HT-29 (cell line): ENCODE data around the gene DPEP3. TPM values are rescaled to one million over a fixed set of nuclear protein-coding genes. Genes with fewer than 3 reads are reported as not detected.

Experiments
- DNase-seq: peaks from one replicate; pipeline ENCODE4 v3.0.0-alpha.2; 2015; ENCODE audit warnings: low spot score
- small RNA-seq: library from RNA; depleted of rRNA; stranded (forward); fragments of <200 nt; gene quantifications from one replicate; pipeline ENCODE3, GENCODE V24; 2014
- total RNA-seq: library from RNA; depleted of rRNA; stranded (reverse); fragments of >200 nt; shearing (Covaris generic); gene quantifications from 2 replicates; pipeline ENCODE4 v1.2.3, GENCODE V29; 2014; rRNA removed

Gene DPEP3
- total RNA-seq, 1 experiment from 2014 or later, result not detected

GRCh38 chr16:67931712-67932461 is 48.4 kb downstream of the DPEP3 start, which contains the start of gene CTRL:
CTRL (minus strand) TSS chr16:67931862; CDS start chr16:67931852, 10 bp downstream.
- no peak for DNase-seq

DNA sequence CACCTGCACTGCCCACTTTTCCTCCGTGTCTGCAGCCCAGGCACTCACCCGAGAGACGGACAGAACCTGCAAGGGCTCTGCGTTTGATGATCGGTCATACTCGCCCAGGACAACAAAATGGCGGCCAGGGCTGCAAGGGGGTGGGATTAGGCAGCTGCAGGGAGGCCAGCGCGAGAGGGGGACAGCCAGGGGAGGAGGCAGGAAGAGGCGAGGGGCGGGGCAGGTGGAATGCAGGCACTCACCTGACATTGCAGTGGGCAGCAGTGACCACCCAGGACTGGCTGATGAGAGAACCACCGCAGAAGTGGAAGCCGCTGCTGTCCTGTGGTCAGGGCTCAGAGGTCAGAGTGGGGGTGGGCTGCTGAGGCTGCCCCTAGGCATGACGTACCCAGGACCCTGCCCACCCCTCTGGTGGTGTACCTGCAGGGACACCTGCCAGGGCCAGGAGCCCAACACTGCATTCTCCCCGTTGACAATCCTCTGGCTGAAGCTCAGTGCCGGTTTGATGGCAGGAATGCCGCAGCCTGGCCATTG is 49.6 kb downstream of the DPEP3 start:
- DNase-seq, result no peak

GRCh38 chr16:67930191-67930590 is 50.1 kb downstream of the DPEP3 start:
- DNase-seq, result no peak

DNA sequence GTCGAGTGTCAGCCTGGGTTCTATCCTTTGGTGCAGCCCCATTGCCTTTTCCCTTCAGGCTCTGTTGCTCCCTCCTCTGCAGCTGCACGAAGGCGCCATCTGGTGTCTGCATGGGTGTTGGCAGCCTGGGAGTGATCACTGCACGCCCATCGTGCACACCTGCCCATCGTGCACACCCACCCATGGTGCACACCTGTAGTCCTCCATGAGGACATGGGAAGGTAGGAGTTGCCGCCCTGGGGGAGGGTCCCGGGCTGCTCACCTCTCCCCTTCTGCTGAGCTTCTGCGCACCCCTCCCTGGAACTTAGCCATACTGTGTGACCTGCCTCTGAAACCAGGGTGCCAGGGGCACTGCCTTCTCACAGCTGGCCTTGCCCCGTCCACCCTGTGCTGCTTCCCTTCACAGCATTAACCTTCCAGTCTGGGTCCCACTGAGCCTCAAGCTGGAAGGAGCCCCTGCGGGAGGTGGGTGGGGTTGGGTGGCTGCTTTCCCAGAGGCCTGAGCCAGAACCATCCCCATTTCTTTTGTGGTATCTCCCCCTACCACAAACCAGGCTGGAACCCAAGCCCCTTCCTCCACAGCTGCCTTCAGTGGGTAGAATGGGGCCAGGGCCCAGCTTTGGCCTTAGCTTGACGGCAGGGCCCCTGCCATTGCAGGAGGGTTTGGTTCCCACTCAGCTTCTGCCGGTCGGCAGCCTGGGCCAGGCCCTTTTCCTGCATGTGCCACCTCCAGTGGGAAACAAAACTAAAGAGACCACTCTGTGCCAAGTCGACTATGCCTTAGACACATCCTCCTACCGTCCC is 51.5 kb downstream of the DPEP3 start:
- peak; percentile 70 for DNase-seq

- no peak for DNase-seq
Measured at GRCh38 chr16:67928147-67928546, 52.2 kb downstream of the DPEP3 start.

DNA sequence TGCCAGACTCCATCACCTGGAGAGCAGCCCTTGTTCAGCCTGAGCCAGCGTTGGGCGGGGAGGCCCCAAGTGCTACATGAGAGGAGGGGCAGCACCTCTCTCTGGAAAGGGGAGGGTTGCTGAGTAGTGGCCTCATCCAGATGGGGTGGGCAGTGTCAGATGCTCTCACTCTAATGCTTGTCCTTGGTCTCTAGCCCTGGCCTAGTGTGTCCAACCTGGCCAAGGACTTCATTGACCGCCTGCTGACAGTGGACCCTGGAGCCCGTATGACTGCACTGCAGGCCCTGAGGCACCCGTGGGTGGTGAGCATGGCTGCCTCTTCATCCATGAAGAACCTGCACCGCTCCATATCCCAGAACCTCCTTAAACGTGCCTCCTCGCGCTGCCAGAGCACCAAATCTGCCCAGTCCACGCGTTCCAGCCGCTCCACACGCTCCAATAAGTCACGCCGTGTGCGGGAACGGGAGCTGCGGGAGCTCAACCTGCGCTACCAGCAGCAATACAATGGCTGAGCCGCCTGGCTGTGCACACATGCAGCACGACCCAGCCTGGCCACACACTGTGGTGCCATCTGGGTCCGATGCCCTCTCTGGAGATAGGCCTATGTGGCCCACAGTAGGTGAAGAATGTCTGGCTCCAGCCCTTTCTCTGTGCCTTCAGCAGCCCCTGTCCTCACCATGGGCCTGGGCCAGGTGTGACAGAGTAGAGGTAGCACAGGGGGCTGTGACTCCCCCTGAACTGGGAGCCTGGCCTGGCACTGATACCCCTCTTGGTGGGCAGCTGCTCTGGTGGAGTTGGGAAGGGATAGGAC is 53.0 kb downstream of the DPEP3 start:
- DNase-seq, result no peak

- no peak for DNase-seq
Measured at GRCh38 chr16:67926181-67926750, 54.0 kb downstream of the DPEP3 start.

Small RNA genes lying within 50 kb of the gene (small RNA-seq; reads per million reads assigned to genes)
- gene RNU6-359P, result not detected

Other genes with a start within 250 kb of the DPEP3 start
- 6.7 and 8.3 TPM in 2 replicates for gene RANBP10, start 173.9 kb downstream of the DPEP3 start, total RNA-seq
- gene TSNAXIP1, start 173.6 kb downstream of the DPEP3 start, total RNA-seq, result 1.1 TPM in 1 of 2 replicates, not detected in the other
- 66.3 and 80.9 TPM in 2 replicates for gene THAP11, start 138.2 kb downstream of the DPEP3 start, total RNA-seq
- 158 and 183 TPM in 2 replicates for gene NUTF2, start 133.6 kb downstream of the DPEP3 start, total RNA-seq
- 42.8 and 43.2 TPM in 2 replicates for gene CENPT, start 132.8 kb downstream of the DPEP3 start, total RNA-seq
- gene EDC4, start 107.4 kb downstream of the DPEP3 start, total RNA-seq, result 107 and 121 TPM in 2 replicates
- gene NRN1L, start 95.6 kb downstream of the DPEP3 start, total RNA-seq, result 0.64 and 2.5 TPM in 2 replicates
- 11.5 and 15.1 TPM in 2 replicates for gene PSKH1, start 87.2 kb downstream of the DPEP3 start, total RNA-seq
- 2.2 and 3.5 TPM in 2 replicates for gene CTRL, start 48.6 kb downstream of the DPEP3 start, total RNA-seq
- gene PSMB10, start 43.6 kb downstream of the DPEP3 start, total RNA-seq, result 173 and 191 TPM in 2 replicates
- 1.4 and 3.3 TPM in 2 replicates for gene LCAT, start 36.4 kb downstream of the DPEP3 start, total RNA-seq
- 10.0 and 14.1 TPM in 2 replicates for gene SLC12A4, start 11.9 kb downstream of the DPEP3 start, total RNA-seq
- gene DPEP2, start 19.0 kb upstream of the DPEP3 start, total RNA-seq, result not detected in 2 replicates
- gene DPEP2NB, start 35.4 kb upstream of the DPEP3 start, total RNA-seq, result not detected in 2 replicates
- 27.4 and 30.4 TPM in 2 replicates for gene DDX28, start 42.7 kb upstream of the DPEP3 start, total RNA-seq
- gene DUS2, start 42.8 kb upstream of the DPEP3 start, total RNA-seq, result 18.7 and 19.0 TPM in 2 replicates
- gene NFATC3, start 104.9 kb upstream of the DPEP3 start, total RNA-seq, result 20.4 and 20.8 TPM in 2 replicates